CD4-positive, alpha-beta T cell treated with Interleukin-4 for 4 hours (primary cell): Measurements from ENCODE around the gene SIPA1L2.

ENCODE experiments used
- DNase-seq: peaks from one replicate; pipeline ENCODE4 v3.0.0-alpha.2; 2020

The SIPA1L2 gene

GRCh38 chr1:232587141-232588008, 42.6 kb downstream of the SIPA1L2 start:
- DNase-seq, result no peak

- no peak for DNase-seq
Measured at GRCh38 chr1:232586679-232587078, 43.3 kb downstream of the SIPA1L2 start.

GRCh38 chr1:232585486-232585885, 44.4 kb downstream of the SIPA1L2 start:
- no peak for DNase-seq

- DNase-seq, result no peak
Measured at GRCh38 chr1:232581932-232582331, 48.0 kb downstream of the SIPA1L2 start.
